Measurements from ENCODE around the gene SLC25A44. TPM values are rescaled to one million over a fixed set of nuclear protein-coding genes. Genes with fewer than 3 reads are reported as not detected.

The SLC25A44 gene
- total and polyA plus RNA-seq, 2 of the 8 experiments (the other 6 are each of a cell fraction or from before 2014, with no cell fraction given) = 23.4 to 32.1 TPM

DNA sequence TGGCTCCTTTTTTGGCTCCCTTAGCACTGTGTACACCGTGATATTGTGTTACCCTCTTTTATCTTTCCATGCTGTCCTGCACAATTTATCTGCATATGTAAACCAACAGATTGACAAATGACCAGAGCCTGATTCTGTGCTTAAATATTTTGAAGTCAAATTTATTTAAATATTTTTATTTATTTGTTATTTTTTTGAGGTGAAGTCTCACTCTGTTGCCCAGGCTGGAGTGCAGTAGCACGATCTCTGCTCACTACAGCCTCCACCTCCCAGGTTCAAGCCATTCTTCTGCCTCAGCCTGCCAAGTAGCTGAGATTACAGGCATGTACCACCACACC, 31.7 kb downstream of the SLC25A44 start:
- H3K79me1 ChIP-seq (ENCODE audit: low read depth, low read length) = peaks cover 17% of the 10 kb centered on the region
- H3K56ac ChIP-seq (replicated peaks; ENCODE audit: insufficient read length, low read depth, low read length) = no peak overlapping the region
- H2BK5ac ChIP-seq (ENCODE audit: low read depth, low read length) = no peak overlapping the region
- H3K23me2 ChIP-seq (ENCODE audit: low read depth, low read length) = no peaks in the 10 kb centered on the region
- WGBS, 2 experiments (ENCODE audit: extremely low coverage in 1 of 2, insufficient coverage in 1 of 2, insufficient read length in 1 of 2, insufficient replicate concordance in 2 of 2, low coverage in 1 of 2, low lambda C conversion rate in 2 of 2, missing lambda C conversion rate in 1 of 2) = 54% methylated on average over 2 of the region's 2 CpGs; no CpG with 5 or more reads in 1 of the 2 experiments
- no peaks in the 10 kb centered on the region for H3K4me1 ChIP-seq (replicated peaks in 1 of 4; ENCODE audit: control insufficient read depth in 3 of 4, insufficient read depth in 4 of 4, low read length in 3 of 4)
- H3K27ac ChIP-seq (ENCODE audit: low read depth, low read length) = no peak overlapping the region
- H2BK120ac ChIP-seq (replicated peaks; ENCODE audit: low read depth, low read length) = no peak overlapping the region
- DNase-seq (ENCODE audit: low read depth in 1 of 2, low spot score in 2 of 2) = no peak
- H2BK15ac ChIP-seq (ENCODE audit: low read length) = no peak overlapping the region
- H3K4me3 ChIP-seq (ENCODE audit: extremely low read depth in 1 of 4, insufficient read depth in 2 of 4, low read depth in 3 of 4, low read length in 4 of 4) = no peak overlapping the region
- no peaks in the 10 kb centered on the region for H3K9me3 ChIP-seq (ENCODE audit: insufficient read depth in 2 of 2, low read depth in 1 of 2, low read length in 1 of 2)
- H4K8ac ChIP-seq (ENCODE audit: extremely low read depth, insufficient read depth, low read length) = no peak overlapping the region
- CTCF ChIA-PET (ENCODE audit: partially characterized antibody) = interaction anchor here (0.7 to 47.2 kb wide), 34 partner anchors 8 to 135 kb away, joined by 3 to 1265 read pairs (median 8); partner anchors contain the start of genes BGLAP, PMF1, SEMA4A and SLC25A44
- H4K91ac ChIP-seq (replicated peaks; ENCODE audit: insufficient read length, low read length) = no peak overlapping the region
- H2AK5ac ChIP-seq (ENCODE audit: low read depth, low read length) = no peak overlapping the region
- peaks cover 11 to 38% (median 18%) of the 10 kb centered on the region in 4 experiments for H3K36me3 ChIP-seq (ENCODE audit: control insufficient read depth in 2 of 4, insufficient read depth in 4 of 4, low read length in 3 of 4)
- H3K14ac ChIP-seq (ENCODE audit: insufficient read length) = no peak overlapping the region
- no peak overlapping the region for H2BK20ac ChIP-seq (ENCODE audit: low read length)
- H2AFZ ChIP-seq (ENCODE audit: low read length) = no peak overlapping the region
- 0 out of 4 replicates have a peak, but pooled peaks cover 0 to 8% of the 10 kb centered on the region in 2 experiments for H3K79me2 ChIP-seq (ENCODE audit: control insufficient read depth in 1 of 2, insufficient read depth in 2 of 2, low read length in 2 of 2)
- H3K27me3 ChIP-seq (replicated peaks in 1 of 4; ENCODE audit: control insufficient read depth in 3 of 4, extremely low read depth in 1 of 4, insufficient read depth in 3 of 4, low read length in 3 of 4) = no peaks in the 10 kb centered on the region
- no peak overlapping the region for H3K4ac ChIP-seq (replicated peaks; ENCODE audit: insufficient read length, low read depth, low read length)
- H4K20me1 ChIP-seq (replicated peaks in 1 of 2; ENCODE audit: control insufficient read depth in 1 of 2, insufficient read depth in 2 of 2, low read length in 2 of 2) = peaks cover 0 to 7% of the 10 kb centered on the region in 2 experiments
- H3K4me2 ChIP-seq (ENCODE audit: insufficient read depth in 1 of 2, low read depth in 2 of 2, low read length in 2 of 2) = no peak overlapping the region
- no peak for FAIRE-seq
- H3K9ac ChIP-seq (replicated peaks in 1 of 4; ENCODE audit: extremely low read depth in 1 of 4, low read depth in 3 of 4, low read length in 3 of 4) = no peak overlapping the region
- no peak overlapping the region for H2BK12ac ChIP-seq (ENCODE audit: low read depth, low read length)
- H4K5ac ChIP-seq (ENCODE audit: insufficient read length, low read depth, low read length) = no peak overlapping the region
- no peak overlapping the region for H3K23ac ChIP-seq (ENCODE audit: insufficient read length)
- H3K18ac ChIP-seq (ENCODE audit: extremely low read depth, low read length) = no peak overlapping the region
- POLR2A ChIA-PET (ENCODE audit: partially characterized antibody) = interaction anchor here (0.7 to 6.6 kb wide), 12 partner anchors 12 to 84 kb away, joined by 3 to 49 read pairs (median 3); partner anchors contain the start of genes PAQR6, PMF1 and SLC25A44
- no peak for TF ChIP-seq CBX8 (IDR thresholded peaks at IDR 0.05; ENCODE audit: borderline replicate concordance, low read depth, low read length)
- TF ChIP-seq, protein P1, sequence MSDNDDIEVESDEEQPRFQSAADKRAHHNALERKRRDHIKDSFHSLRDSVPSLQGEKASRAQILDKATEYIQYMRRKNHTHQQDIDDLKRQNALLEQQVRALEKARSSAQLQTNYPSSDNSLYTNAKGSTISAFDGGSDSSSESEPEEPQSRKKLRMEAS (IDR thresholded peaks at IDR 0.05) = no peak
- TF ChIP-seq, protein P2, sequence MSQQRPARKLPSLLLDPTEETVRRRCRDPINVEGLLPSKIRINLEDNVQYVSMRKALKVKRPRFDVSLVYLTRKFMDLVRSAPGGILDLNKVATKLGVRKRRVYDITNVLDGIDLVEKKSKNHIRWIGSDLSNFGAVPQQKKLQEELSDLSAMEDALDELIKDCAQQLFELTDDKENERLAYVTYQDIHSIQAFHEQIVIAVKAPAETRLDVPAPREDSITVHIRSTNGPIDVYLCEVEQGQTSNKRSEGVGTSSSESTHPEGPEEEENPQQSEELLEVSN (IDR thresholded peaks at IDR 0.05) = no peak
- no peak for TF ChIP-seq RNF2 (IDR thresholded peaks at IDR 0.05; ENCODE audit: borderline replicate concordance, low read depth, low read length, missing control alignments, poor library complexity, severe bottlenecking)
- TF ChIP-seq RAD21 (IDR thresholded peaks at IDR 0.05 in 1 of 2, conservative IDR thresholded peaks at IDR 0.05 in 1 of 2; ENCODE audit: low read depth in 2 of 2, low read length in 2 of 2) = no peak
- no peak for TF ChIP-seq NANOG (IDR thresholded peaks at IDR 0.05; ENCODE audit: insufficient read depth, low read depth, low read length, poor library complexity, severe bottlenecking)
- no peak for TF ChIP-seq SIX5 (IDR thresholded peaks at IDR 0.05; ENCODE audit: low read depth, low read length)
- no peak for TF ChIP-seq KDM1A (IDR thresholded peaks at IDR 0.05; ENCODE audit: borderline replicate concordance, low read length)
- TF ChIP-seq, protein P3, sequence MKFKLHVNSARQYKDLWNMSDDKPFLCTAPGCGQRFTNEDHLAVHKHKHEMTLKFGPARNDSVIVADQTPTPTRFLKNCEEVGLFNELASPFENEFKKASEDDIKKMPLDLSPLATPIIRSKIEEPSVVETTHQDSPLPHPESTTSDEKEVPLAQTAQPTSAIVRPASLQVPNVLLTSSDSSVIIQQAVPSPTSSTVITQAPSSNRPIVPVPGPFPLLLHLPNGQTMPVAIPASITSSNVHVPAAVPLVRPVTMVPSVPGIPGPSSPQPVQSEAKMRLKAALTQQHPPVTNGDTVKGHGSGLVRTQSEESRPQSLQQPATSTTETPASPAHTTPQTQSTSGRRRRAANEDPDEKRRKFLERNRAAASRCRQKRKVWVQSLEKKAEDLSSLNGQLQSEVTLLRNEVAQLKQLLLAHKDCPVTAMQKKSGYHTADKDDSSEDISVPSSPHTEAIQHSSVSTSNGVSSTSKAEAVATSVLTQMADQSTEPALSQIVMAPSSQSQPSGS (IDR thresholded peaks at IDR 0.05; ENCODE audit: low read length) = no peak
- no peak for TF ChIP-seq EZH2 (IDR thresholded peaks at IDR 0.05; ENCODE audit: low read depth, low read length, severe bottlenecking)
